A549 (cell line): ENCODE results near the gene TRMT13. TPM values are rescaled to one million over a fixed set of nuclear protein-coding genes. Genes with fewer than 3 reads are reported as not detected.
"Not testable (repeated sequence)": the region's sequence is repeated elsewhere in the genome, so short reads cannot be mapped to it uniquely, and the experiment has no call there.

Experiments
- ATAC-seq, 2 experiments: fragments of 200-7000 bp in 1 of 2; fragments of >200 bp in 1 of 2; cut with Nextera tagmentation in 1 of 2; cut with Tn5 transposase in 1 of 2; 3 replicates each; pipeline versions ENCODE4 v1.8.0 to v1.9.1; 2018 to 2020; ENCODE audit warnings: mild to moderate bottlenecking in 1 of 2, moderate library complexity in 1 of 2
- CTCF ChIA-PET: fragments of 300-600 bp; sonication (Branson Sonifier 250); formaldehyde crosslinking; extraction: SDS; loops from one replicate; lab custom pipeline; 2021; ENCODE audit warnings: antibody characterized with exemption, inconsistent platforms; lab: Yijun Ruan, JAX
- POLR2A ChIA-PET: fragments of 350-600 bp; formaldehyde crosslinking; extraction: SDS; loops from one replicate; lab custom pipeline; 2021; ENCODE audit warnings: antibody characterized with exemption, inconsistent platforms; lab: Yijun Ruan, JAX
- DNase-seq, 2 experiments: peaks; one replicate each; pipeline versions ENCODE4 v3.0.0 to v3.0.0-alpha.2; 2011 to 2016; ENCODE audit warnings: low read depth in 1 of 2, low spot score in 1 of 2
- FAIRE-seq: peaks from 2 replicates; lab custom pipeline; 2011; peaks lifted over from hg19 to GRCh38; lab: Jason Lieb, UNC
- H3K27ac ChIP-seq, 2 experiments: fragments of >200 bp; sonication (Bioruptor Twin); formaldehyde crosslinking; 3 replicates each; pipeline ENCODE4 v1.5.1; 2016 to 2017
- H3K4me1 ChIP-seq: fragments of >200 bp; sonication (Bioruptor Twin); formaldehyde crosslinking; 3 replicates; pipeline ENCODE4 v1.6.1; 2016
- H3K4me2 ChIP-seq: fragments of >200 bp; sonication (Bioruptor Twin); formaldehyde crosslinking; 3 replicates; pipeline ENCODE4 v1.6.1; 2016
- H3K4me3 ChIP-seq: fragments of >200 bp; sonication (Bioruptor Twin); formaldehyde crosslinking; 3 replicates; pipeline ENCODE4 v1.5.1; 2016
- H3K9me3 ChIP-seq: fragments of >200 bp; sonication (Bioruptor Twin); formaldehyde crosslinking; 3 replicates; pipeline ENCODE4 v1.6.1; 2016
- BCL3 ChIP-seq: fragments of >200 bp; sonication (Bioruptor Twin); formaldehyde crosslinking; IDR thresholded peaks from 3 replicates; pipeline ENCODE4 v1.6.1; 2016
- E2F6 ChIP-seq: IDR thresholded peaks from 2 replicates; pipeline ENCODE4 v1.6.1; 2012; ENCODE audit warnings: low read depth, borderline replicate concordance
- ELK1 ChIP-seq: fragments of 150-350 bp; IDR thresholded peaks from 2 replicates; pipeline ENCODE4 v1.6.1; 2014; ENCODE audit warnings: low read depth, mild to moderate bottlenecking, low read length
- EP300 ChIP-seq, 2 experiments: fragments of >200 bp; sonication (Bioruptor Twin); formaldehyde crosslinking; IDR thresholded peaks; 2 replicates in 1 of 2; 3 replicates in 1 of 2; pipeline ENCODE4 v1.6.1; 2016 to 2017
- ESRRA ChIP-seq: fragments of 150-350 bp; IDR thresholded peaks from 2 replicates; pipeline ENCODE4 v1.6.1; 2014; ENCODE audit warnings: mild to moderate bottlenecking, low read length, borderline replicate concordance
- HDAC2 ChIP-seq: fragments of 200-600 bp; sonication (generic); IDR thresholded peaks from 2 replicates; pipeline ENCODE4 v1.6.1; 2016
- HES2 ChIP-seq: fragments of >200 bp; sonication (Bioruptor Twin); formaldehyde crosslinking; IDR thresholded peaks from 2 replicates; pipeline ENCODE4 v1.6.1; 2016
- HEYL ChIP-seq: fragments of 250-450 bp; sonication (Bioruptor Pico); IDR thresholded peaks from 2 replicates; pipeline ENCODE4 v1.8.0; 2021; ENCODE audit warnings: mild to moderate bottlenecking, moderate library complexity
- HOXA7 ChIP-seq: fragments of 250-450 bp; sonication (Bioruptor Pico); IDR thresholded peaks from 2 replicates; pipeline ENCODE4 v1.5.0; 2020; ENCODE audit warnings: mild to moderate bottlenecking, moderate library complexity
- HOXB5 ChIP-seq: fragments of 250-450 bp; sonication (Bioruptor Pico); IDR thresholded peaks from 2 replicates; pipeline ENCODE4 v1.5.0; 2020; ENCODE audit warnings: mild to moderate bottlenecking, moderate library complexity
- JUN ChIP-seq, 2 experiments: fragments of >200 bp; sonication (Bioruptor Twin); formaldehyde crosslinking; IDR thresholded peaks; 2 replicates in 1 of 2; 3 replicates in 1 of 2; pipeline ENCODE4 v1.6.1; 2016 to 2017
- JUNB ChIP-seq: fragments of >200 bp; sonication (Bioruptor Twin); formaldehyde crosslinking; IDR thresholded peaks from 2 replicates; pipeline ENCODE4 v1.6.1; 2016
- MYC ChIP-seq: IDR thresholded peaks from 2 replicates; pipeline ENCODE4 v1.6.1; 2012; ENCODE audit warnings: mild to moderate bottlenecking, inconsistent platforms, low read length, improper control_type of control experiment, borderline replicate concordance
- NPAS2 ChIP-seq: fragments of 250-450 bp; sonication (Bioruptor Pico); IDR thresholded peaks from 2 replicates; pipeline ENCODE4 v1.8.0; 2022; ENCODE audit warnings: mild to moderate bottlenecking, moderate library complexity, borderline replicate concordance
- PHF8 ChIP-seq: fragments of 200-600 bp; sonication (generic); IDR thresholded peaks from 2 replicates; pipeline ENCODE4 v1.6.1; 2016; ENCODE audit warnings: low read depth, mild to moderate bottlenecking, antibody characterized with exemption, moderate library complexity, borderline replicate concordance
- RAD21 ChIP-seq, 2 experiments: fragments of >200 bp in 1 of 2; sonication (Bioruptor Twin) in 1 of 2; formaldehyde crosslinking in 1 of 2; IDR thresholded peaks in 1 of 2; conservative IDR thresholded peaks in 1 of 2; 2 replicates in 1 of 2; 3 replicates in 1 of 2; pipeline ENCODE4 v1.6.1; 2012 to 2018; ENCODE audit warnings: inconsistent platforms in 1 of 2
- RNF2 ChIP-seq: fragments of 200-600 bp; sonication (generic); IDR thresholded peaks from 2 replicates; pipeline ENCODE4 v1.6.1; 2016; ENCODE audit warnings: low read depth, mild to moderate bottlenecking, antibody characterized with exemption, moderate library complexity, borderline replicate concordance
- SREBF2 ChIP-seq: fragments of 450-650 bp; IDR thresholded peaks from 2 replicates; pipeline ENCODE4 v1.6.1; 2014; ENCODE audit warnings: mild to moderate bottlenecking, moderate library complexity
- TP53 ChIP-seq: fragments of 250-450 bp; sonication (Bioruptor Pico); IDR thresholded peaks from 2 replicates; pipeline ENCODE4 v1.5.0; 2021; ENCODE audit warnings: mild to moderate bottlenecking, moderate library complexity
- ZNF302 ChIP-seq: fragments of 250-450 bp; sonication (Bioruptor Pico); IDR thresholded peaks from 2 replicates; pipeline ENCODE4 v1.9.0; 2021; ENCODE audit warnings: inconsistent platforms, mild to moderate bottlenecking, moderate library complexity
- WGBS: methylation state at CpG from one replicate; pipeline ENCODE4 v1.1.6; 2017; ENCODE audit errors: missing lambda C conversion rate; 5-methylcytosine and 5-hydroxymethylcytosine counted together
- polyA plus RNA-seq, 4 experiments: library from polyadenylated mRNA; depleted of rRNA in 3 of 4; stranded (reverse); fragments of >200 nt; fragmentation: RNase III in 1 of 4; extraction: RNeasy Plus Mini Kit Qiagen cat#74134 plus additional on column Dnase treatment in 1 of 4; gene quantifications; 2 replicates in 3 of 4; 3 replicates in 1 of 4; pipeline ENCODE4 v1.2.3, GENCODE V29; 2011 to 2017

TRMT13 gene
- polyA plus RNA-seq, 2 of the 4 experiments (the other 2 are of a cell fraction) = 9.9 to 21.7 TPM

- H3K9me3 ChIP-seq = no peaks in the 10 kb centered on the region
- TF ChIP-seq SREBF2 (no peak), EP300 (IDR thresholded peaks at IDR 0.05) (no peak), ESRRA (no peak), HDAC2 (no peak), RNF2 (no peak), HES2 (no peak), HOXB5 (CRISPR knock-in tag) (no peak), BCL3 (no peak), HEYL (CRISPR knock-in tag) (no peak), JUN (IDR thresholded peaks at IDR 0.05) (no peak), PHF8 (no peak), JUNB (no peak), HOXA7 (CRISPR knock-in tag) (no peak), MYC (no peak)
- H3K27ac ChIP-seq = no peak overlapping the region
- no peak overlapping the region for H3K4me3 ChIP-seq
- no peaks in the 10 kb centered on the region for H3K4me1 ChIP-seq
- ChIA-PET CTCF (interaction anchor here (0.7 kb wide), 1 partner anchor 22 kb away, joined by 3 read pairs; no protein-coding TSS in a partner anchor), POLR2A (no interaction called here)
- no peak overlapping the region for H3K4me2 ChIP-seq
- no peak for ATAC-seq
- 87% methylated on average over 3 of the region's 3 CpGs for WGBS
- FAIRE-seq = no peak
- DNase-seq = no peak
These were observed 54.9 kb downstream of the TRMT13 start for GRCh38 chr1:100187912-100188311.

- FAIRE-seq = no peak
- no peak overlapping the region for H3K27ac ChIP-seq
- H3K4me3 ChIP-seq = no peak overlapping the region
- no peak for TF ChIP-seq E2F6
- TF ChIP-seq SREBF2 = no peak
- no peak for TF ChIP-seq NPAS2 (CRISPR knock-in tag)
- TF ChIP-seq ELK1 = no peak
- no peak for TF ChIP-seq JUN (IDR thresholded peaks at IDR 0.05)
- no peak for TF ChIP-seq HOXA7 (CRISPR knock-in tag)
- TF ChIP-seq RAD21 (conservative IDR thresholded peaks at IDR 0.05 in 1 of 2, IDR thresholded peaks at IDR 0.05 in 1 of 2) = no peak
- TF ChIP-seq ZNF302 = no peak
- ATAC-seq = no peak
- DNase-seq = no peak
- POLR2A ChIA-PET = no interaction called here
- 88% methylated on average over 3 of the region's 3 CpGs for WGBS
- no peaks in the 10 kb centered on the region for H3K4me1 ChIP-seq
- CTCF ChIA-PET = no interaction called here
- H3K4me2 ChIP-seq = no peak overlapping the region
- H3K9me3 ChIP-seq = no peaks in the 10 kb centered on the region
These were observed 55.7 kb downstream of the TRMT13 start for GRCh38 chr1:100188617-100189016.

- ATAC-seq = no peak
These were observed 65.6 kb downstream of the TRMT13 start for GRCh38 chr1:100198596-100198995.

GRCh38 chr1:100200060-100200459 lies 67.1 kb downstream of the TRMT13 start:
- H3K4me2 ChIP-seq, H3K4me1 ChIP-seq, CTCF ChIA-PET, H3K4me3 ChIP-seq, POLR2A ChIA-PET, DNase-seq, H3K27ac ChIP-seq, FAIRE-seq, ATAC-seq, H3K9me3 ChIP-seq: not testable (repeated sequence)
- WGBS = 100% methylated on average over 3 of the region's 6 CpGs

More at GRCh38 chr1:100198596-100198995, 65.6 kb downstream of the TRMT13 start:
- Histone ChIP-seq H3K4me1 (no peaks in the 10 kb centered on the region), H3K27ac (no peak overlapping the region), H3K4me2 (no peak overlapping the region), H3K4me3 (no peak overlapping the region), H3K9me3 (no peaks in the 10 kb centered on the region)
- DNase-seq = no peak
- ChIA-PET POLR2A (no interaction called here), CTCF (no interaction called here)
- no peak for TF ChIP-seq TP53
- FAIRE-seq = no peak
- 86% methylated on average over 1 of the region's 1 CpG for WGBS
